Loucy (cell line): ENCODE results near the gene RBM20.

Experiments used
- H2AFZ ChIP-seq: fragments of 200-600 bp; sonication (generic); 2 replicates; pipeline ENCODE4 v1.6.0; 2016; ENCODE audit warnings: antibody characterized with exemption, mild to moderate bottlenecking, low read length, moderate library complexity
- H3F3A ChIP-seq: fragments of 200-600 bp; 2 replicates; pipeline ENCODE4 v1.6.0; 2016; ENCODE audit warnings: antibody characterized with exemption, low read depth, mild to moderate bottlenecking
- H3K27me3 ChIP-seq: fragments of 200-600 bp; sonication (generic); 2 replicates; pipeline ENCODE4 v1.6.1; 2014; ENCODE audit warnings: low read length, mild to moderate bottlenecking; ENCODE audit not compliant: insufficient read depth, poor library complexity, severe bottlenecking
- H3K36me3 ChIP-seq: fragments of 200-600 bp; sonication (generic); 2 replicates; pipeline ENCODE4 v1.6.1; 2016; ENCODE audit warnings: low read length; ENCODE audit not compliant: insufficient read depth
- H3K4me1 ChIP-seq: fragments of 200-600 bp; sonication (generic); 2 replicates; pipeline ENCODE4 v1.5.1; 2014; ENCODE audit warnings: low read length, mild to moderate bottlenecking; ENCODE audit not compliant: insufficient read depth, poor library complexity, severe bottlenecking
- H3K4me2 ChIP-seq: fragments of 200-600 bp; sonication (generic); 2 replicates; pipeline ENCODE4 v1.6.0; 2014; ENCODE audit warnings: antibody characterized with exemption, low read length, low read depth, mild to moderate bottlenecking; ENCODE audit not compliant: poor library complexity, severe bottlenecking
- H3K4me3 ChIP-seq: fragments of 200-600 bp; sonication (generic); 2 replicates; pipeline ENCODE4 v1.5.1; 2014; ENCODE audit warnings: low read length, mild to moderate bottlenecking, mixed read lengths; ENCODE audit not compliant: poor library complexity, severe bottlenecking
- H3K79me2 ChIP-seq: fragments of 200-600 bp; sonication (generic); 2 replicates; pipeline ENCODE4 v1.6.1; 2014; ENCODE audit warnings: low read length; ENCODE audit not compliant: insufficient read depth
- H3K9ac ChIP-seq: fragments of 200-600 bp; sonication (generic); 2 replicates; pipeline ENCODE4 v1.6.0; 2014; ENCODE audit warnings: mild to moderate bottlenecking, low read depth, low read length, moderate library complexity; ENCODE audit not compliant: poor library complexity, severe bottlenecking
- H3K9me2 ChIP-seq: fragments of 200-600 bp; sonication (generic); replicated peaks from 2 replicates; pipeline ENCODE4 v1.6.1; 2016; ENCODE audit warnings: low read depth, low read length, mixed read lengths
- H3K9me3 ChIP-seq: fragments of 200-600 bp; sonication (generic); 2 replicates; pipeline ENCODE4 v1.6.1; 2014; ENCODE audit warnings: mild to moderate bottlenecking, antibody characterized with exemption, low read length, low read depth; ENCODE audit not compliant: insufficient read depth
- H4K20me1 ChIP-seq: fragments of 200-600 bp; sonication (generic); 2 replicates; pipeline ENCODE4 v1.6.0; 2014; ENCODE audit warnings: antibody characterized with exemption, low read length, mild to moderate bottlenecking; ENCODE audit not compliant: insufficient read depth, poor library complexity, severe bottlenecking
- EZH2phosphoT487 ChIP-seq: fragments of 200-600 bp; IDR thresholded peaks from 2 replicates; pipeline ENCODE4 v1.6.1; 2018; ENCODE audit warnings: antibody characterized with exemption, mild to moderate bottlenecking, moderate library complexity, borderline replicate concordance
- TF ChIP-seq, protein P1 (sequence below): fragments of 200-600 bp; sonication (generic); conservative IDR thresholded peaks from 2 replicates; pipeline ENCODE4 v1.5.1; 2014; ENCODE audit warnings: mild to moderate bottlenecking, antibody characterized with exemption, low read length

The RBM20 gene

DNA sequence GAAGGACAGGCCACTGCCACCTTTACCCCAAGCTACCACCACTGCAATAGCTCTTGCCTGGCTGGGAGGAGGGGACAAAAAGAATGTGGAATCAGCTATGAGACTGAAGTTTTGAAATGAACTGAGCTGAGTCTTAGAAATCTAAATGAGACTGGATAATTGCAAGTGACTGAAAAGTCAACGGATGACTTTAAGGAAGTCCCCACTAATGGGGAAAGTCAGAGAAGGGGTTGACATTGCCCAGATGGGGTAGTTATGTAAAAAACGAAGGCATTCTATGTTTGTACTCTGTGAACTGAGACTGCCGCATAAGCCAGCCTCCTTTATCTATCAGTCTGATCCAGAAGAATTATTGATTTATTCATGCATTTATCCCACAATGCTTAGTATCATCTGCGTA lies 67.2 kb downstream of the RBM20 start:
- TF ChIP-seq EZH2phosphoT487: no peak
- TF ChIP-seq, protein P1, sequence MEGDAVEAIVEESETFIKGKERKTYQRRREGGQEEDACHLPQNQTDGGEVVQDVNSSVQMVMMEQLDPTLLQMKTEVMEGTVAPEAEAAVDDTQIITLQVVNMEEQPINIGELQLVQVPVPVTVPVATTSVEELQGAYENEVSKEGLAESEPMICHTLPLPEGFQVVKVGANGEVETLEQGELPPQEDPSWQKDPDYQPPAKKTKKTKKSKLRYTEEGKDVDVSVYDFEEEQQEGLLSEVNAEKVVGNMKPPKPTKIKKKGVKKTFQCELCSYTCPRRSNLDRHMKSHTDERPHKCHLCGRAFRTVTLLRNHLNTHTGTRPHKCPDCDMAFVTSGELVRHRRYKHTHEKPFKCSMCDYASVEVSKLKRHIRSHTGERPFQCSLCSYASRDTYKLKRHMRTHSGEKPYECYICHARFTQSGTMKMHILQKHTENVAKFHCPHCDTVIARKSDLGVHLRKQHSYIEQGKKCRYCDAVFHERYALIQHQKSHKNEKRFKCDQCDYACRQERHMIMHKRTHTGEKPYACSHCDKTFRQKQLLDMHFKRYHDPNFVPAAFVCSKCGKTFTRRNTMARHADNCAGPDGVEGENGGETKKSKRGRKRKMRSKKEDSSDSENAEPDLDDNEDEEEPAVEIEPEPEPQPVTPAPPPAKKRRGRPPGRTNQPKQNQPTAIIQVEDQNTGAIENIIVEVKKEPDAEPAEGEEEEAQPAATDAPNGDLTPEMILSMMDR: no peak
- H3K9me2 ChIP-seq: no peaks in the 10 kb centered on the region
- H3K79me2 ChIP-seq: no peaks in the 10 kb centered on the region
- H3K4me3 ChIP-seq: no peak overlapping the region
- no peaks in the 10 kb centered on the region for H3K4me1 ChIP-seq
- H3K36me3 ChIP-seq: no peaks in the 10 kb centered on the region
- H3K9ac ChIP-seq: no peak overlapping the region
- H3K4me2 ChIP-seq: no peak overlapping the region
- H2AFZ ChIP-seq: no peak overlapping the region
- H4K20me1 ChIP-seq: no peaks in the 10 kb centered on the region
- no peaks in the 10 kb centered on the region for H3K27me3 ChIP-seq
- no peaks in the 10 kb centered on the region for H3K9me3 ChIP-seq
- no peaks in the 10 kb centered on the region for H3F3A ChIP-seq

DNA sequence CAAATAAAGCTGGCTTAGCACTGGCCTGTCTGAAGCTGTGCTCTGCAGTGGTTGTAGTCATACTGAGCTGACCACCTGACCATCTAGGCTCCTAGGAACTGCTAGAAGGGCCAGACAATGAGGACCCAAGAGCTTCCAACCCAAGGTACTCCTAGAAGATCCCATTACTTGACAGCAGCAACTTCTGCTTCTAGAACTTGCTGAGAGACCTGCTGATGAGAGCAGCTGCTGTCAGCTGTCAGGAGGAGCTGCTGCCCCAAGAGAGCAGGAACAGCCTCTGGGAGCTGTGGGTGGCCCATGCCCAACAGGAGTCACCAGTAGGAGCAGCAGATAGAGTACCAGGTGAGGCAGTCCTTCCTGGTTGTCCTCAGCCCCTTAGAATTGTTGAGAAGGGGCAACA lies 70.2 kb downstream of the RBM20 start:
- Histone ChIP-seq H3K27me3 (no peaks in the 10 kb centered on the region), H4K20me1 (no peaks in the 10 kb centered on the region), H2AFZ (no peak overlapping the region), H3K4me1 (no peaks in the 10 kb centered on the region), H3K36me3 (no peaks in the 10 kb centered on the region), H3K9me2 (no peaks in the 10 kb centered on the region), H3K4me2 (no peak overlapping the region), H3K9ac (no peak overlapping the region), H3K4me3 (no peak overlapping the region), H3K79me2 (no peaks in the 10 kb centered on the region), H3F3A (no peaks in the 10 kb centered on the region), H3K9me3 (no peaks in the 10 kb centered on the region)
- no peak for TF ChIP-seq EZH2phosphoT487
- TF ChIP-seq, protein P1: no peak

DNA sequence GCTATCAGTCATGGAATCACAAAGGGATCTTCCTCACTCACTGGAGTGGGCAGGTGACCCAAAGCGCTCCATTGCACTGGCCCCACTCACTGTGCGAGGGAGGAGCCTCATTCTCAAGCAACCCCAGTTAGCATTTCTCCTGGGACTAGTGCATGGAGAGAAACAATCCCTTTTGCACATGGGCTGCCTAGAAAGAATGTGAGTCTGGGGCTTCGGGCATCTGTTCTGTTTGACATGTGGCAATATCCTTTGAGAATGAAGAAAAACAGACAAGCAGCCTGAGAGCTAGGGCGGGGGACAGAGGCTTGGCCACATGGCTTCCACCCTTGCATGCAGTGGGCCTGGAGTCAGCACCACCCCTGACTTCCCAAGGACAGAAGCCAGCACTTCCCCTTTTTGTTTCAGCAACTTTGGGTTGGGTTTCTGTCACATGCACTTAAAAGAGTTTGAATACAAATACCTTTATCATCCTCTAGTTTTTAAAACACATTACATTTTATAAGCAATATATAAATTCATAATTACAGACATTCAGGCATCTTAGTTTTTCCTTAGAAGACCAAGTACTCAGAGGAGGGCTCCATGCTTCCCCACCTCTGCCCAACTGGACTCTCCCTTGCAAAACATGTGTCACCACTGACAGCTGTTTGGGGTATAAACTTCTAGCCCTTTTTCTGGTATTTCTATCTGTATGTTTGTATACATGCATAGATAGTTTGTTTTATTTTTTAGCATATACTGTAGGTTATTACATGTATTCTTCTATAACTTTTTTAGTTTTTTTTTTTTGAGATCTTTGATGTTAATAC lies 73.8 kb downstream of the RBM20 start:
- H3K9ac ChIP-seq: no peak overlapping the region
- H2AFZ ChIP-seq: no peak overlapping the region
- no peaks in the 10 kb centered on the region for H3K79me2 ChIP-seq
- no peaks in the 10 kb centered on the region for H4K20me1 ChIP-seq
- no peaks in the 10 kb centered on the region for H3K9me2 ChIP-seq
- no peak overlapping the region for H3K4me2 ChIP-seq
- H3K4me3 ChIP-seq: no peak overlapping the region
- no peaks in the 10 kb centered on the region for H3F3A ChIP-seq
- H3K27me3 ChIP-seq: no peaks in the 10 kb centered on the region
- no peak for TF ChIP-seq EZH2phosphoT487
- TF ChIP-seq, protein P1: no peak
- H3K9me3 ChIP-seq: no peaks in the 10 kb centered on the region
- H3K4me1 ChIP-seq: no peaks in the 10 kb centered on the region
- H3K36me3 ChIP-seq: no peaks in the 10 kb centered on the region
